ENCODE results near the gene HAUS7.

HAUS7 gene

DNA sequence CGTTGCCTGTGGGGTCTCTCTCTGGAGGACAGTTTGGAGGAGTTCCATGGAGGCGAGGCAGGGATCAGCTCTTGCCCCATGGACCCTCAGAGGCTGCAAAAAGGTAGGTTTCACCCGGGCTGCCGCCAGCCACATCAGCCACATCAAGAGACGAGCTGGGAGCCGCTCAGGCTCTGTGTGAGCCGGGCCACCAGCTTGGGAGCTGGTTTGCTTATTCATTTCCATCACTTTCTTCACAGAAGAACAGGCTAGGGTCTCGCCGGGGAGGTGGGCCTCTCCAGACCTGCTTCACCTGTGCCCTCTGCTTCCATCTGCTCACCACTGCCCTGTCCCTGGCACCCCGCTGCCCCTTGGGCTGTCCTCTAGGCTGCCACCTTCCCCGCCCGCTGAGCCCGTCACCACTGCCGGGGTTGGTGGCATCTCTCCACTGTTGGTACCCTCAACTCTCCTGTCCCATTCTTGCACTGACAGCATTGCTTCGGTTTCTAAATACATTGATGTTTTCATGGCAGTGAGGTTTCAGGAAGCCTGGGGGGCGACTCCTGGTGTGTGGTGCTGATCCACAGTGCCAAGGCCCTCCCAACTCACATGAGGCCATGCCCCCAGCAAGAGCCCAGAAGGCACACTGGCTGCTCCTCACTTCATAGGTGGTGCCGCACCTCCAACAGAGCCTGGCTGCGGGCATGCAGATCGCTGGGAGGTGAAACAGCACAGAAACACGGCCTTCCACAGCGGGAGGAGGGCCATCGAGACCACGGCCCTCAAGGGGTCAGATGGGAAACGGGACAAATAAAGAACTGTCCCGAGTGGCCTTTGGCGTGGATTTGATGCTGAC lies 20.0 kb downstream of the HAUS7 start:
- DNase-seq = no peak

DNA sequence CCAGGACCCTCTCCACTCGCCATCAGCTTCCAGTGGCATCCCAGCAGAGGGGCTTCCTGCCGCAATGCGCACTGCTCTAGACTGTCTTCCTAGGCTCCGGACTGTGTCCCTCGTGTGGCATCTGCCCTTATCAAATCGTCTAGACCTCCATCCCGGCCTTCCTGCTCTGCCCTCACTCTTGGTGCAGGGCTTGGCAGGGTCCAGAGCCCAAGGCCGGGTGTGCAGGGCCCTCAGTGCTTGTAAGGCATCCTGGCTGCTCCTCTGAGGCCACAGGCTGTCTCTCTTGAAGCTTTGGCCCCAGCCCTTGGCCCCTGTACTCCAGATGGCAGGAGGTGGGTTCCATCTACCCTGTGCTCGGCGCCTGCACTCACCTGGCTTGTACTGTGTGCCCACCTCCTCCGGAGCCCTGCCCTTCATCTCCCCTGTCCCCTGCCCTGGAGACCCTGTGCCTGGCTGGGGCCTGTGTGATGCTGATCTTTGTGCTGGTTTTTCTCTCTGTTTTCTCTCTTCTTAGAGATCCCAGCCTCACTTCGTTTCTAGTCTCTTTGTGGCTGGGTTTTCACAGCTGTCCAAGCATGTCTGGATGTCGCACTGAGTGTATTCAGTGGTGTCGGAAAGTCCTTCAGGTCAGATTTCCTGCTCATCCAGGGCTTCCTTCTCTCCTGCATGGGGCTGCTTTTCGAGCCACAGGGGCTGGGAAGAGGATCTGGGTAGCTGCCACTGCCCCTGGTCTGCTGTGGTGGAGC lies 20.8 kb downstream of the HAUS7 start:
- no peak for DNase-seq

DNA sequence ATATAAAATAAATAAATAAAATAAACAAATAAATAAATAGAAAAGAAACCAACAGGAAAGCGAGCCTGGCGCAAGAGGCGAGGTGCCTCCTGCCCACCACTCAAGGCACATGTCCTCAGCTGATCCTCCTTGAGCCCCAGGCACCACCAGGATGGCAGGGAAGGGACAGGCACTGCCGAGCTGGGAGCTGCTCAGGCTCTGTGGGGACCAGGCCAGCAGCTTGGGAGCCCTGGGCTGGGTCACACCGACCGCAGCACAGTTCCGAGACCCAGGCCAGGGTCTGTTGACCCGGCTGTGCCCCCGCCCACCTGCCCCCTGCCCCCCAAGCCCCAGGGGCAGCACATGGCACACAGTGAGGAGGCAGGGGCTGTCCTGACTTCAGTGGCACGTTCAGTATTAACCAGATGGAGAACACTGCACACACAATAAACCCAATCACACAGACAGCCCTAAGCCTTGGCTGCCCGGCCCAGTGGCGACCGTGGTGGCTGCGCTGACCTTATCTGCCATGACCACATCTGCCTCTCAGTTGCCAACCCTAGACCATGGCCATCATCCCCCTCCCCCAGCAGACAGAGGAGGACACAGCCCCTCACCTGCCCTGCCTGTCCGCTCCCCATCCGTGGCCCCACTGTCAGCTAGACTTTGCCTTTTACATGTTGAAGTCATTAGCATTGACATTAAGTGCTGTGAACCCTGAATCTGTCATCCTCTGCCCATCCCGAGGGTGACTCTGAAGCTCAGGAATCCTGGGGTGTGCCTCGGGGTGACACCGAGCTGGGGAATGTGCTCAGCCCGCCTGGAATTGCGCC lies 21.6 kb downstream of the HAUS7 start:
- no peak for DNase-seq

DNA sequence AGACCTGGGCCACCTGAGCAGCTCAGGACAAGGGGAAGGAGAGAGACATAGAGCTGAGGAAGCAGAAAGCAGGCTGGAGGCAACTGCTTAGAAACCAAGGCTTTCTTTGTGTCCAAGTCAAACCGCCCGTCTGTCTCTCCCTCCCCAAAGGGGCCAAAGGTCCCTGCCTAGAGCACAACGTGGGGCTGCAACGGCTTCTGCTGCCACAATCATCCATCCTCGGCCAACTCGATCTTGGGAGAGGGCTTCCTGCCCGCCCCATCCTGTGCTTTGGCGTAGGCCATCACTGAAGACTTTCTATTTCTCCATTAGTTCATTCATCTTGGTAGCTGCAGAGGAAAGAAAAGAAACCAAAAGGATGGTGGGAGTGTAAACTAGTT lies 22.8 kb downstream of the HAUS7 start:
- no peak for DNase-seq

DNA sequence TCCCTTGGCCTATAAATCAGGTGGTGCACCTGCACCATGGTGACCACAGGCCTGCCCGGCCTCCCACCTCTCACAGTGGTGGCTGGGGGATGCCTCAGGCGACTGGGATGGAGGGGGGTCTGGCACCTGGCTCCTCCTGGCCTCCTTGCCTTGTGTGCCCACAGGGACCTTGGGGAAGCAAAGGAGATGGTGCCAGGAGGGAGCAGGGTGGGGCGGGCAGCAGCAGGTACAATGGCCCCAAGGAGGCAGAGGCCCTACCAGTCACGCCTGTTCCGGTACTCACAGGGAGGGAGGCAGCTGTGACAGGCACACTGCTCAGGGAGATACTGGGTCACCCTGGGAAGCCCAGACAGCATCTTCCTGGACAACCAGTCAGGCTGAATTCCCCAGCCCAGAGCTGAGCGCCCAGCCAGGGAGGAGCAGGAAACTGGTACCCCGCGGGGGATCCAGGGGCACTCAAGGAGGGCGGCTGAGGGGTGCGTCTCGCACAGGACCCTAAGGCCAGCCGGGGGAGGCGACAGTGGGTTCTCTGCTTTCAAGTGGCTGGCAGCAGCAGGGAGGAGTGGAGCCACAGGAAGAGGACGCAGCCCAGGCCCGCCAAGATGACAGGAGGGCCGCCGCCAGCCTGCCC lies 23.3 kb downstream of the HAUS7 start:
- no peak for DNase-seq

DNA sequence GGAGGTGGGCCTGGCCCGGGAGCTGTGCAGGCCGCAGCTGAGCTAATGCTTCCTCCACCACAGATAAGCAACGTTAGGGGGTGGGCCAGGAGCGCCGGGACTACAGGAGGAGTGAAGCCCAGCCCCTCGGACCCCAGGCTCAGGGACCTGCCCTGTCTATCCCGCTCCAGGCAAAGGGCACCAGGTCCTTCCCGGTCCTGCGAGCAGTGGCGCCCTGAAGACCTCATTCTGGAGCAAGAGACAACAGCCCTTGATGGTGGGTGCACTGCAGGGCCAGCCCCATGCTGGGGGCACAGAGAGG lies 23.8 kb downstream of the HAUS7 start:
- DNase-seq = no peak

DNA sequence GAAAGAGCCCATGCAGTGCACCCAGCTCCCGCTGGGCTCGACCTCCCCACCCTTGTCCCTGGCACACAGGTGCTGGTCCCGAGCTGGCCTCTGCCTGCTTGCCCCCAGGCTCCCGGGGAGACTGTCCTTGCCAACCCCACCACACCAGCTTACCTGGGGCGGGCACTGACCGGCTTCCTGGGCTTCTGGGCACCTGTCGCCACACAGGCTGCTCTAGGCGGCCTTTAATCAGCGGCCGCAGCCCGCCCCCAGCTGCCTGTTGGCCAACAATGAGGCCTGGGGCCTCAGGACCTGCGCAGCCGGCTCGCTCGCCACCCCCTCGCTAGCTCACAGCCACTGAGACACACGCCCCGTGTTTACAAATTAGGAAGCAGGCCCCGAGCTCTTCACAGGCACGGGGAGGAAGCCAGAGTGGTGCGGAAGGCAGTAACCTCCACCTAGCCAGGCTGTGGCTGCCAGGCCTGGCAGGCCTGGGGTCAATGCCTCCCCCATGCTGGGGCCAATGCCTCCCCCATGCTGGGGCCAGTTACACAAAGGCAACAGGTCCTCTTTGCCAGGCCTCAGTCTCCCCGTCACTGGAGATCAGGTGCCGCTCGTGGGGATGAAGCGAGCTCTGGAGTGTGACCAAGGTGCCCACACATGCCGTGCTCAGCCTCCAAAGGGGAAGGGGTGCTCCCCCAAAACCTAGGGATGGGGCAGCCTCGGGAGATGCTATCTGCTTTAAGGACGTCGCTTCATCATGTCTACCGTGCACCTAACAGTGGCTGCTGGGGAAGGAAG lies 24.3 kb downstream of the HAUS7 start, which contains the start of gene TREX2:
TREX2 (minus strand) TSS at position 201 of the 780 bp plus-strand sequence. CDS start 626 bp downstream, outside the sequence.
- no peak for DNase-seq

DNA sequence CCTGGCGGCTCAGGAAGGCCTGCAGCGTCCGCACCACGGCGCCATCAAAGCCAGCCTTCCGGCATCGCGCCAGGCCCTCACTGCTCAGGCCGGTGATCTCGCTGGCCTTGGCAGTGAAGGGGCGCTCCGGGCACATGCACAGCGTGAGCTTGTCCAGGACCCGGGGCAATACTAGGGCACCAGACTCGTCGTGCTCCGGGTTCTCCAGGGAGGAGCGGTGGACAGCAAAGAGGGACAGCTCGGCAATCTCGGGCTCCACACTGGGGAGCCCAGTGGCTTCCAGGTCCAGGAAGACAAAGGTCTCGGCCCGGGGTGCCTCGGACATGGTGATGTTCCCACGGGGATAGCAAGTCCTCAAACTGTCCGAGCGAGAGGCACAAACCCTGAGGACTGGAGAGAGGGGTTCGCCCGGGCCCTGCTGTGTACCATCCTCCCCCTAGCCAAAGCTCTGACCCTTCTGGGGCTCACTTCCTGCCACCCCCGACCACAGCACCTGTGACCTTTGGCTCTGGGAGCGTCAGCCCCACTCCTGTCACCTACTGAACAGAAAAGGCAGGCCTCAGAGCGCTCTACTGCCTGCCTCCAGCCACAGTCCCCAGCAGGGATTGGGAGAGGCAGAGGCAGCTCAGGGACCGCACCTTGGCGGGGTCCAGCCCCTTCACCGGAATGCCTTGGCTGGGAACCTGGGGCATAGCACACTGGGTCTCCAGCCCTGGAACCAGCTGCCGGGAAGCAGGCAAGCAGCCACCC lies 25.1 kb downstream of the HAUS7 start:
- DNase-seq = no peak

DNA sequence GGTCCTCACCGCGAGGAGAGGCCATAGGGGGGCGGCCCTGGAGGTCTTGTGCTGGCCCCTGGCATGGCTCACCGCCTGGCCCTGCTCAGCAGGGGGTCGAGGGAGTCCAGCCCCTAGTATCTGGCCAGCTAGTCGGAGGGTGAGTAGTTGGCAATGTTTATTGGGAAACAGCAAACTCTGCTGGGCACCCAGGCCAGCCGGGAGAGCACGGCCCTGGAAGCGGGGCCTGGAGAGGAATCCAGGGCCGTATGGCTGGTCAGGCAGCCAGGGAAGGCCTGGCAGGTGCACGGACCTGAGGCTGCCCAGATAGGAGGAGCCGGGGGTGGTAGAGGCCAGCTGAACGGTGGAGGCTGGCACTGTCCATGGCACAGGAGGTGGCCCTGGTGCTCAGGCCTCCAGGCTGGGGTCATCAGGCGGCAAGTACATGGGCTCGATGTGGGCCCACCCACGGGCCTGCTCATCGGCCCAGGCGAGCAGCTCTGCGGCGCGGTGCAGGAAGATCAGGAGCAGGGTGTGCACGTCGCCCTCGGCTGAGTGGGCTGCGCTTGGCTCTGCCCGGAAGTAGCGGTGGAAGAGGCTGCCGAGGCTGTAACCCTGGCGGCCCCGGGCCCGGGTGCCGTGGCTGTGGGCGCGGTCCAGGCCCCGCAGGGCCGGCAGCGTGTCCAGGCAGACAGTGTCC lies 25.9 kb downstream of the HAUS7 start:
- no peak for DNase-seq

DNA sequence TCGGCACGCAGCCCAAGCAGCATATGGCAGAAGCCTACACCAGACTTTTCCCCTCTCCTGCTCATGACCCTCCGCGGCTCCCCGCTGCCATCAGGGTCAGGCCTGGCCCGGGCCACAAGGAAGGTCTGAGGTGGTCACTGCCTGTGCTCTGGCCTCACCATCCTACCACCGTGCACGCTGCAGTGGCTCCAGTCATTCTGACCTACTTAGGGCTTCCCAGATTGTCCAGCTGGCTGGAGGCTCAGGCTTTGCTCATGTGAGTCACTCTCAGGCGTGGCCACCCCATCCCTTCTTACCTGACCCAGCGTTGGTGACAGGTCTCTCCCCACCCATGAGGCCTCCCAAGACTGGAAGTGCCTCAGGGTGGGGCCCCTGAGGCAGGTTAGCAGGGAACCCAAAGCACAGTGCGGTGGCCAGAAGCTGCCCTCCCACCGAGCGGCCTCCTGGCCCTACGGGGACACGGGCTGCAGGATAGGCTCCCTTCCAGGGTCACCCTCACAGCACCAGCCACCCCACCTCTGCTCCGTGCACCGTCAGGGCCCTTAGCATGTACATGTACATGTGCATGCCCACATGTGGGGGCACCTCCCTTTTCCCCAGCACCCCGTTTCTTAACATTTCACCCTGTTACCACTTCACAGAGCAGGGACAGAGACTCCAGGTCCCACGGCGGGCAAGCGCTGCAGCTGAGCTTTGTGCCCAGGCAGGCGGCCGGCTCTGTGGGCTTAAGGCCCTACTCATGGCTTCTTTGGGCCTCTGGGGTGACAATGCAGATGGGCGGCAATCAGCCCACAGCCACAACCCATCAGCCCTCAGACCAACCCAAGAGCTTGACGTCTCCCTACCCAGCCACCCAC lies 26.7 kb downstream of the HAUS7 start:
- DNase-seq = no peak

DNA sequence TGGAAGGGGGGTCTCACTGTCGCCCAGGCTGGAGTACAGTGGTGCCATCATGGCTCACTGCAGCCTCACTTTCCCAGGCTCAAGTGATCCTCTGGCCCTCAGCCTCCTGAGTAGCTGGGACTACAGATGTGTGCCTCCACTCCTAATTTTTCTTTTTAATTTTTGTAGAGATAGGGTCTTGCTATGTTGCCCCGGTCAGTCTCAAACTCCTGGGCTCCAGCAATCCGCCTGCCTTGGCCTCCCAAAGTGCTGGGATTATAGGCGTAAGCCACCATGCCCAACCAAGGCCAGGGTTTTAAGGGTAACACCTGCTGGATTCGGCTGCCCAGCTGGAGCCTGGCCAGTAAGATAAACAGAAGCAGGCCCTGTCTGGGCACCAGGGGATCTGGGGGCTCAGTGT lies 27.9 kb downstream of the HAUS7 start:
- no peak for DNase-seq

DNA sequence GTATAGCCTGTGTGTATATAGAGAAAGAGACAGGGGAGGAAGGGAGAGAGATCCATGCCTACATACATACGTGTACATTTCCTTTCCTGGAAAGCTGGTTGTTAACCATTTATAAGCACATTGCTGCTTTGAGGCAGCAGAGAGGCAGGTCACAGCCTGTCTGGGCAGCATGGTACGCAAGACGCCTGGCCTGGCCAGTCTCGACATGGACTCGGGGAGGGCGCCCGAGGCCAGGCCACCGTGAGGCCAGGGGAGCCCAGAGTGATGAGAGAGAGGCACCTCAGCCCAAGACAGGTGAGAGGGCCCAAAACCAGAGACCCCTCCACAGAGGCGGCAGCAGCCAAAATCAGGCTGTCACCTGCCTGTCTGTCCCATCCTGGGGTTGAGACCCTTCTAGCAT lies 28.4 kb downstream of the HAUS7 start:
- no peak for DNase-seq

DNA sequence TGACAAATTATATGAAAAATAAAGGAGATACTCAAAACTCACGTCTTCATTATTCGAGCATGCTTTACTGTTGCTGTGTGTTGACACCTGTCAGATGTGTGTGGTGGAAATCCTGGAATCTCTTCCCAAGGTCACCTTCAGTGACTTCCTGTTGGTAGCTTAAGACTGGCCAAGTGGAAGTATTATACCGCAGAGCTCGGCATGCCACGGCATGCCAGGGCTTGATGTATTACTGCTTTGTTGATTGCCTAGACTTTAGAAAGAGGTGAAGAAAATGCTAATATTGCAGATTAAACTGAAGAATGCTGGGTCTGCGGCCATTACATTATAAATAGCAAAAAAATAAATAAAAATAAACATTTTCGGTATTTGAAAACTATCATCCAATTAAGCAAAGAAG lies 29.1 kb downstream of the HAUS7 start:
- DNase-seq = no peak

DNA sequence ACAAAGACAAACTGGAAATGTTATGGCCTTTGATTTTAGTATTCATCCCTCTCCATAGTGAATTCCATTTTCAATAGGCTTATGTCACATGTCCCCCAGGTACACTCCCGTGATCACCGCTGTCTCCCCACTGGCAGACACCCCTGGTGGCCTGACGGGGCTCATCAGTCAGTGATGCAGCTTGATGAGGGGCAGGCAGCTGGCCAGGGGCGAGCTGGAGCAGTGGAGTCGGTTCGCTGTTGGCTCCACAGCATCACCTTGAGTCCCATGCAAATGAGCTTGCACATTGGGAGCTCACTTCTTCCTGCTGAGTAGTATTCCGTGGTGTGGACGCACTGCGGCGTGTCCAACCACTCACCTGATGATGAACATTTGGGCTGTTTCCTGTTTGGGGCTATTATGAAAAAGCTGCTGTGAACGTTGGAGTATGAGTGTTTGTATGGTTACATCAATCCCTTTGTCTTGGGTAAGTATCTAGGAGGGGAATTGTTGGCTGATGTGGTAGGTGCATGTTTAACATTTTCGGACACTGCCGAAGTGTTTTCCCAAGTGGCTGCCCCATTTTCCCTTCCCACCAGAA lies 29.7 kb downstream of the HAUS7 start:
- DNase-seq = no peak

DNA sequence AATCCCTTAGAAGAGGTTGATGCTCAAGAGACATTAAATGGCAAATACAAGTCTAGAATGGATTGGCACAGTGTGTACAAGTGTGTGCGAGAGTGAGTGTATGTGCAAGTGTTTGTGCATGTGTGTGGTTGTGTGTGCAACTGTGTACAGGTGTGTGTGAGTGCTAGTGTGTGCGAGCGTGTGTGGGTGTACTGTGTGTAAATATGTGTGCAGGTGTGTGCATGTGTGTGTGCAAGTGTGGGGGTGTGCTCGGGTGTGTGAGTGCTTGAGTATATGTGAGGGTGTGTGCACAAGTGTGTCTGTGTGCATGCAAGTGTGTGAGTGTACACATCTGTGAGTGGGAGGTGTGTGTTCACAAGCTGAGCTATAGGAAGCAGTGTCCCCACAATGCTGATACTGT lies 30.4 kb downstream of the HAUS7 start:
- DNase-seq = no peak

DNA sequence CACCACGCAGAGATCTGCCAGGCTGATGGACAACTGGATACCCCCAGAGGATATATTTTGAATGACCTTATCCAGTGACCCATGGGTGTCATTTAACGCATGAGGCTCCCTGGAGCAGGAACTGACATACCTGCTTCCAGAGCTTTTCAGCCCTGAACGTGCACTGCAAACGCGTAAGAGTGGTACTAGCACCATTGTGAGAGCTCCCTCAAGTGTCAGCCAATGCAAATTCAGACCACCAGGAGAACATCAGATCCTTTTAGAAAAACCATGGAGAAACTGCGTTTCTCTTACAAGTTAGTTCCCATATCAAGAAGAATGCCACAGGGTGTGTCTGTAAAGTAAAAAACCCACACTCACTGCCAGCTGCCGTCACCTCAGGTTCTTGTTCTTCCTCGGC lies 31.8 kb downstream of the HAUS7 start:
- DNase-seq = no peak

DNA sequence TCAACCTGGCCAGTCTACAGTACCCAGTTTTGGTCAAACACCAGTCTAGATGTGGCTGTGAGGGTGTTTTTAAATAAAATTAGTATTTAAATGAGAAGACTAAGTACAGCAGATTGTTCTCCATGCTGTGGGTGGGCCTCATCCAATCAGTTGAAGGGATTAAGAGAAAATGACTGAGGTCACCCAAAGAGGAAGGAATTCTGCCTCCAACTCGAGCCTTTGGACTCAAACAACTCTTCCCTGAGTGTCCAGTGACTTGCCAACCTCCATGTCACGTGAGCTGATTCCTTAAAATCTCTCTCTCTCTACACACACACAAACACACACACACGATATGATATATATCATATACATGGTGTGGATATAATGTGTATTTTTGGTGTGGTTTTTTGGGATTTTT lies 34.5 kb downstream of the HAUS7 start:
- no peak for DNase-seq

DNA sequence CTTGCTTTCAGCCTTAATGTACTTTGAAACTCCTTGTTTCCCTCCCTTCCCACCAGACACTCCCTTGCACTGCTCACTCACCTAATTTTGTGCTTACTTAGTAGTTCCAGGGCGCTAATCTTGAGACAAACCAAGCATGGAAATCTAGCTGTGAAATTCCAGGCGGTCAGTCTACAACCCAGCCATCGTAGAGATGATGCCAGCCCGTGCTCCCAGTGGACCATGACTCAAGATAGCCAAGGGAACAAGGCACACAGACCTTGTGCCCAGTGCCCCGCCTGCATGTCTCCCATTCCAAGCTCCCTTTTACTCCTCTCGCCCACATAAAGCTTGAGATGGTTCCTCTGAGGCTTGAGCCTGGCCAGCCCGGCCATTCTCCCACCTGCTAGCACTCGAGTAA lies 35.6 kb downstream of the HAUS7 start:
- no peak for DNase-seq

DNA sequence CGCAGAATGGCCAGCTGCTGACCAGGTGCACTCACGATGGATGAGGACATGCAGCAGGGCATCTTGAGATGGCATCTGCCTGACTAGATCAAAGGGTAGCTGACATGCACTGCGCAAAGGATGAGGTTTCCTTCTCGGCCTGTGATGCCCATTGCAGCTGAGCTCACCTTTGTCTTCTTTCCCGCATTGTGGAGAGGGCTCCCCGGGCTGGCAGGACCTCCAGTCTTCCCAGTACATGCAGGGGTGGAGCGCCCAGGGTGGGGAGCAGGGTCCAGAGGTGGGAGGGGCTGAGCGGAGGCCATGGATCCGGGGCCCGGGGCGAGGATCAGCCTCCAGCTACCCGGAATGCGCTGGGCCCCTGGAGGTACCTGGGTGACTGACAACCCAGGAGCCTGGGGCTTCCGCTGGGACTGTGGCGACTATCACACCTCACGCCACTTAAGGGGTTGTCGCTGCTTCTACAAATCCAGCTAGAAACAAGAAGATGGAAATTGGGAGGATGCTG lies 36.5 kb downstream of the HAUS7 start:
- DNase-seq = no peak

All from AML-193 (cell line).